ENCODE data around the gene GLI3.

The GLI3 gene

GRCh38 chr7:41999736-42000283 is 237.2 kb downstream of the GLI3 start:
- no peaks in the 10 kb centered on the region for H3K36me3 ChIP-seq (ENCODE audit: control insufficient read depth in 1 of 2, insufficient read depth in 2 of 2, low read length in 2 of 2)
- no peak overlapping the region for H3K27ac ChIP-seq (ENCODE audit: low read depth, low read length)
- H3K4me1 ChIP-seq (ENCODE audit: control insufficient read depth in 1 of 2, insufficient read depth in 2 of 2, low read length in 2 of 2): no peaks in the 10 kb centered on the region
- no peak overlapping the region for H3K4me3 ChIP-seq (ENCODE audit: low read depth in 1 of 2, low read length in 2 of 2)
- no peaks in the 10 kb centered on the region for H3K27me3 ChIP-seq (ENCODE audit: control insufficient read depth in 1 of 2, insufficient read depth in 2 of 2, low read length in 2 of 2)
- no peaks in the 10 kb centered on the region for H3K9me3 ChIP-seq (ENCODE audit: control insufficient read depth in 1 of 2, low read length in 2 of 2)
- no peak overlapping the region for H3K9ac ChIP-seq (ENCODE audit: low read depth in 1 of 2, low read length in 2 of 2)

GRCh38 chr7:41998041-41998440 is 239.0 kb downstream of the GLI3 start:
- Histone ChIP-seq H3K27ac (ENCODE audit: low read depth, low read length) (no peak overlapping the region), H3K27me3 (ENCODE audit: control insufficient read depth in 1 of 2, insufficient read depth in 2 of 2, low read length in 2 of 2) (no peaks in the 10 kb centered on the region), H3K36me3 (ENCODE audit: control insufficient read depth in 1 of 2, insufficient read depth in 2 of 2, low read length in 2 of 2) (no peaks in the 10 kb centered on the region), H3K9ac (ENCODE audit: low read depth in 1 of 2, low read length in 2 of 2) (no peak overlapping the region), H3K4me3 (ENCODE audit: low read depth in 1 of 2, low read length in 2 of 2) (no peak overlapping the region), H3K4me1 (ENCODE audit: control insufficient read depth in 1 of 2, insufficient read depth in 2 of 2, low read length in 2 of 2) (peaks cover 0 to 4% of the 10 kb centered on the region in 2 donors), H3K9me3 (ENCODE audit: control insufficient read depth in 1 of 2, low read length in 2 of 2) (no peaks in the 10 kb centered on the region)

- Histone ChIP-seq H3K9me3 (ENCODE audit: control insufficient read depth in 1 of 2, low read length in 2 of 2) (no peaks in the 10 kb centered on the region), H3K27me3 (ENCODE audit: control insufficient read depth in 1 of 2, insufficient read depth in 2 of 2, low read length in 2 of 2) (no peaks in the 10 kb centered on the region), H3K36me3 (ENCODE audit: control insufficient read depth in 1 of 2, insufficient read depth in 2 of 2, low read length in 2 of 2) (no peaks in the 10 kb centered on the region), H3K9ac (ENCODE audit: low read depth in 1 of 2, low read length in 2 of 2) (no peak overlapping the region), H3K4me3 (ENCODE audit: low read depth in 1 of 2, low read length in 2 of 2) (no peak overlapping the region), H3K27ac (ENCODE audit: low read depth, low read length) (no peak overlapping the region), H3K4me1 (ENCODE audit: control insufficient read depth in 1 of 2, insufficient read depth in 2 of 2, low read length in 2 of 2) (peaks cover 0 to 4% of the 10 kb centered on the region in 2 donors)
Measured at GRCh38 chr7:41997151-41997550, 239.9 kb downstream of the GLI3 start.

- Histone ChIP-seq H3K9me3 (ENCODE audit: control insufficient read depth in 1 of 2, low read length in 2 of 2) (no peaks in the 10 kb centered on the region), H3K4me3 (ENCODE audit: low read depth in 1 of 2, low read length in 2 of 2) (no peak overlapping the region), H3K4me1 (ENCODE audit: control insufficient read depth in 1 of 2, insufficient read depth in 2 of 2, low read length in 2 of 2) (peaks cover 0 to 4% of the 10 kb centered on the region in 2 donors), H3K27me3 (ENCODE audit: control insufficient read depth in 1 of 2, insufficient read depth in 2 of 2, low read length in 2 of 2) (no peaks in the 10 kb centered on the region), H3K36me3 (ENCODE audit: control insufficient read depth in 1 of 2, insufficient read depth in 2 of 2, low read length in 2 of 2) (no peaks in the 10 kb centered on the region), H3K27ac (ENCODE audit: low read depth, low read length) (no peak overlapping the region), H3K9ac (ENCODE audit: low read depth in 1 of 2, low read length in 2 of 2) (no peak overlapping the region)
Measured at GRCh38 chr7:41996381-41997035, 240.5 kb downstream of the GLI3 start.

GRCh38 chr7:41995632-41996271 is 241.3 kb downstream of the GLI3 start:
- no peak overlapping the region for H3K9ac ChIP-seq (ENCODE audit: low read depth in 1 of 2, low read length in 2 of 2)
- no peak overlapping the region for H3K4me3 ChIP-seq (ENCODE audit: low read depth in 1 of 2, low read length in 2 of 2)
- peaks cover 0 to 4% of the 10 kb centered on the region in 2 donors for H3K4me1 ChIP-seq (ENCODE audit: control insufficient read depth in 1 of 2, insufficient read depth in 2 of 2, low read length in 2 of 2)
- H3K27me3 ChIP-seq (ENCODE audit: control insufficient read depth in 1 of 2, insufficient read depth in 2 of 2, low read length in 2 of 2): no peaks in the 10 kb centered on the region
- no peaks in the 10 kb centered on the region for H3K36me3 ChIP-seq (ENCODE audit: control insufficient read depth in 1 of 2, insufficient read depth in 2 of 2, low read length in 2 of 2)
- H3K9me3 ChIP-seq (ENCODE audit: control insufficient read depth in 1 of 2, low read length in 2 of 2): no peaks in the 10 kb centered on the region
- no peak overlapping the region for H3K27ac ChIP-seq (ENCODE audit: low read depth, low read length)

- H3K4me3 ChIP-seq (ENCODE audit: low read depth in 1 of 2, low read length in 2 of 2): no peak overlapping the region
- peaks cover 0 to 4% of the 10 kb centered on the region in 2 donors for H3K4me1 ChIP-seq (ENCODE audit: control insufficient read depth in 1 of 2, insufficient read depth in 2 of 2, low read length in 2 of 2)
- no peaks in the 10 kb centered on the region for H3K36me3 ChIP-seq (ENCODE audit: control insufficient read depth in 1 of 2, insufficient read depth in 2 of 2, low read length in 2 of 2)
- no peak overlapping the region for H3K27ac ChIP-seq (ENCODE audit: low read depth, low read length)
- H3K27me3 ChIP-seq (ENCODE audit: control insufficient read depth in 1 of 2, insufficient read depth in 2 of 2, low read length in 2 of 2): no peaks in the 10 kb centered on the region
- no peak overlapping the region for H3K9ac ChIP-seq (ENCODE audit: low read depth in 1 of 2, low read length in 2 of 2)
- no peaks in the 10 kb centered on the region for H3K9me3 ChIP-seq (ENCODE audit: control insufficient read depth in 1 of 2, low read length in 2 of 2)
Measured at GRCh38 chr7:41994746-41995110, 242.3 kb downstream of the GLI3 start.

GRCh38 chr7:41994036-41994745 is 242.8 kb downstream of the GLI3 start:
- H3K9ac ChIP-seq (ENCODE audit: low read depth in 1 of 2, low read length in 2 of 2): no peak overlapping the region
- peaks cover 0 to 4% of the 10 kb centered on the region in 2 donors for H3K4me1 ChIP-seq (ENCODE audit: control insufficient read depth in 1 of 2, insufficient read depth in 2 of 2, low read length in 2 of 2)
- H3K27ac ChIP-seq (ENCODE audit: low read depth, low read length): no peak overlapping the region
- no peaks in the 10 kb centered on the region for H3K9me3 ChIP-seq (ENCODE audit: control insufficient read depth in 1 of 2, low read length in 2 of 2)
- H3K36me3 ChIP-seq (ENCODE audit: control insufficient read depth in 1 of 2, insufficient read depth in 2 of 2, low read length in 2 of 2): no peaks in the 10 kb centered on the region
- H3K27me3 ChIP-seq (ENCODE audit: control insufficient read depth in 1 of 2, insufficient read depth in 2 of 2, low read length in 2 of 2): no peaks in the 10 kb centered on the region
- H3K4me3 ChIP-seq (ENCODE audit: low read depth in 1 of 2, low read length in 2 of 2): no peak overlapping the region

- H3K36me3 ChIP-seq (ENCODE audit: control insufficient read depth in 1 of 2, insufficient read depth in 2 of 2, low read length in 2 of 2): no peaks in the 10 kb centered on the region
- H3K4me3 ChIP-seq (ENCODE audit: low read depth in 1 of 2, low read length in 2 of 2): no peak overlapping the region
- no peak overlapping the region for H3K27ac ChIP-seq (ENCODE audit: low read depth, low read length)
- peaks cover 0 to 4% of the 10 kb centered on the region in 2 donors for H3K4me1 ChIP-seq (ENCODE audit: control insufficient read depth in 1 of 2, insufficient read depth in 2 of 2, low read length in 2 of 2)
- no peaks in the 10 kb centered on the region for H3K27me3 ChIP-seq (ENCODE audit: control insufficient read depth in 1 of 2, insufficient read depth in 2 of 2, low read length in 2 of 2)
- H3K9me3 ChIP-seq (ENCODE audit: control insufficient read depth in 1 of 2, low read length in 2 of 2): no peaks in the 10 kb centered on the region
- no peak overlapping the region for H3K9ac ChIP-seq (ENCODE audit: low read depth in 1 of 2, low read length in 2 of 2)
Measured at GRCh38 chr7:41992881-41993867, 243.8 kb downstream of the GLI3 start.

- H3K4me3 ChIP-seq (ENCODE audit: low read depth in 1 of 2, low read length in 2 of 2): no peak overlapping the region
- H3K36me3 ChIP-seq (ENCODE audit: control insufficient read depth in 1 of 2, insufficient read depth in 2 of 2, low read length in 2 of 2): no peaks in the 10 kb centered on the region
- no peak overlapping the region for H3K27ac ChIP-seq (ENCODE audit: low read depth, low read length)
- H3K4me1 ChIP-seq (ENCODE audit: control insufficient read depth in 1 of 2, insufficient read depth in 2 of 2, low read length in 2 of 2): peaks cover 0 to 3% of the 10 kb centered on the region in 2 donors
- H3K27me3 ChIP-seq (ENCODE audit: control insufficient read depth in 1 of 2, insufficient read depth in 2 of 2, low read length in 2 of 2): no peaks in the 10 kb centered on the region
- H3K9me3 ChIP-seq (ENCODE audit: control insufficient read depth in 1 of 2, low read length in 2 of 2): no peaks in the 10 kb centered on the region
- no peak overlapping the region for H3K9ac ChIP-seq (ENCODE audit: low read depth in 1 of 2, low read length in 2 of 2)
Measured at GRCh38 chr7:41984888-41985287, 252.1 kb downstream of the GLI3 start.

Measured in duodenal mucosa (tissue), 2 donors.